ENCODE measurements around the gene PNCK. TPM values are rescaled to one million over a fixed set of nuclear protein-coding genes. Genes with fewer than 3 reads are reported as not detected.

PNCK gene
- total and polyA plus RNA-seq, 5 experiments from 2014 or later = not detected

DNA sequence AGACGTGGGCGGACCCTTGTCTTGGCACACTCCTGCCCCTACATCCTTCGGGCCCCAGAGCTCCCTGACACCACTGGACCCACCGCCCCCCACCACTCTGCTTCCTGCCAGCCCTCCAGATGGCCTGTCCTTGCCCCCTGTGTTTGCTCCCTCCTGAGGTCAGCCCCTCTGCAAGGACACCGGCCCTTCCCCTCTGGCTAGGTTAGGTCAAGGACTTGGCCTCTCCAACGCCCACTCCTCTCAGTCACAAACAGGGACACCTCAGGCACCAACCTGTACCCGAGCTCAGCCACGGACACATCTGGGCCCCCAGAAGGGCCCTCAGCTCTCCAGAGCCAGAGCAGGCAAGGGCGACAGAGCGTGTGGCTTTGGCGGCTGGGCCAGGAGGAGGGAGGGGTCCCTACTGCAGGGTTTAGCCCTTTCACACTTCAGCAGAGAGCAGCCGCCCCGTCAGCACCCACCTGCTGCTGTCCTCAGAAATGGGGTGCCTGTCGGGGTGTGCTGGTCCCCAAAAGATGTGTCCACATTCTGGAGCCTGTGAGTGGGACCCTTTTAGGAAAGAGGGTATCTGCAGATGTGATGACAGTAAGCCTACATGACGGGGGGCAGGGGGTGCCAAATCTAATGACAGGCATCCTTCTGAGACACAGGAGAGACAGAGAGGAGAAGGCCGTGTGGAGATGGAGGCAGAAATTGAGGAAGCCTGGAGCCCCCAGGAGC is 50.1 kb downstream of the PNCK start:
- Mint-ChIP-seq H3K4me3 (no peak overlapping the region), H3K27ac (no peak overlapping the region), H3K27me3 (no peaks in the 10 kb centered on the region), H3K4me1 (no peaks in the 10 kb centered on the region), H3K36me3 (no peaks in the 10 kb centered on the region), H3K9me3 (peaks cover 0 to 3% (median 0%) of the 10 kb centered on the region in 9 donors)
- ATAC-seq (no peak), DNase-seq (peak in 1 of 10 donors; percentile 47)
- POLR2A ChIA-PET = interaction anchor here (0.6 kb wide), 1 partner anchor 10 kb away, joined by 3 read pairs; no protein-coding TSS in a partner anchor

GRCh38 chrX:153622661-153623309 is 50.8 kb downstream of the PNCK start:
- POLR2A ChIA-PET = interaction anchor here (0.6 kb wide), 1 partner anchor 11 kb away, joined by 3 read pairs; no protein-coding TSS in a partner anchor
- no peak for ATAC-seq
- H3K4me3 Mint-ChIP-seq = no peak overlapping the region
- H3K27me3 Mint-ChIP-seq = no peaks in the 10 kb centered on the region
- no peaks in the 10 kb centered on the region for H3K36me3 Mint-ChIP-seq
- no peak overlapping the region for H3K27ac Mint-ChIP-seq
- peaks cover 0 to 3% (median 0%) of the 10 kb centered on the region in 9 donors for H3K9me3 Mint-ChIP-seq
- no peaks in the 10 kb centered on the region for H3K4me1 Mint-ChIP-seq
- DNase-seq = no peak

- no peak overlapping the region for H3K27ac Mint-ChIP-seq
- no peak overlapping the region for H3K4me3 Mint-ChIP-seq
- H3K27me3 Mint-ChIP-seq = no peaks in the 10 kb centered on the region
- DNase-seq = peak in 1 of 10 donors; percentile 6
- H3K4me1 Mint-ChIP-seq = no peaks in the 10 kb centered on the region
- no peak for ATAC-seq
- POLR2A ChIA-PET = no interaction called here
- H3K36me3 Mint-ChIP-seq = no peaks in the 10 kb centered on the region
- H3K9me3 Mint-ChIP-seq = peaks cover 0 to 1% (median 0%) of the 10 kb centered on the region in 9 donors
Observed at GRCh38 chrX:153621949-153622598, 51.5 kb downstream of the PNCK start.

DNA sequence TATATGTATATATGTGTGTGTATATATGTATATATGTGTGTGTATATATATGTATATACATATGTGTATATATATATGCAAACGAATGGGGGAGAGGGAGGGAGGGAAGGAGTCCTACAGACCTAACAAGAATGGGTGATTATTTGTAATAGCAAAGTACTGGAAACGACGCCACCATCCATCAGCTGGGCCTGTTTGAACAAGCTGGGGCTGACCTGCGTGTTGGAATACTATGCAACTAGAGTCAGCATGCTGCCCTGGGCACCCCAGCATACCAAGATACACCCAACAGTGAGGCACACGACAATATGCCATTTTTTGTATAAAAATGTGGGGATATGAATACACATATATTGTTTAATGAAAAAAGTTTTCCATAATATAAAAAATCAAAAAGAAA is 53.0 kb downstream of the PNCK start:
- POLR2A ChIA-PET = no interaction called here
- no peaks in the 10 kb centered on the region for H3K9me3 Mint-ChIP-seq
- ATAC-seq = no peak
- no peak overlapping the region for H3K27ac Mint-ChIP-seq
- no peaks in the 10 kb centered on the region for H3K36me3 Mint-ChIP-seq
- H3K27me3 Mint-ChIP-seq = no peaks in the 10 kb centered on the region
- no peak overlapping the region for H3K4me3 Mint-ChIP-seq
- no peaks in the 10 kb centered on the region for H3K4me1 Mint-ChIP-seq
- DNase-seq = no peak

Other genes with a start within 250 kb of the PNCK start
- gene TREX2, start 227.8 kb downstream of the PNCK start, total RNA-seq = 1 to 10 TPM; 4.6 to 5.5 TPM
- 1 to 10 TPM in 1 of 3 donors, under 1 TPM in 2; 0.30 to 1.2 (median 0.32) TPM for gene TREX2, start 227.8 kb downstream of the PNCK start, polyA plus RNA-seq
- gene HAUS7, start 203.2 kb downstream of the PNCK start, total RNA-seq = 10 to 100 TPM; 33.3 to 38.9 TPM
- gene HAUS7, start 203.2 kb downstream of the PNCK start, polyA plus RNA-seq = 10 to 100 TPM; 19.6 to 30.1 (median 25.6) TPM
- not detected for gene BGN, start 178.8 kb downstream of the PNCK start, total RNA-seq
- not detected for gene BGN, start 178.8 kb downstream of the PNCK start, polyA plus RNA-seq
- gene ATP2B3, start 156.2 kb downstream of the PNCK start, total RNA-seq = not detected
- not detected for gene ATP2B3, start 156.2 kb downstream of the PNCK start, polyA plus RNA-seq
- 10 to 100 TPM; 25.3 to 27.3 TPM for gene CCNQ, start 74.7 kb downstream of the PNCK start, total RNA-seq
- gene CCNQ, start 74.7 kb downstream of the PNCK start, polyA plus RNA-seq = 10 to 100 TPM; 28.7 to 37.6 (median 33.8) TPM
- gene DUSP9, start 26.6 kb downstream of the PNCK start, total RNA-seq = not detected
- gene DUSP9, start 26.6 kb downstream of the PNCK start, polyA plus RNA-seq = not detected
- gene SLC6A8, start 14.1 kb upstream of the PNCK start, total RNA-seq = under 1 TPM; 0.31 to 0.49 TPM
- under 1 TPM in 2 of 3 donors, not detected in 1; 0.04 to 0.16 TPM for gene SLC6A8, start 14.1 kb upstream of the PNCK start, polyA plus RNA-seq
- 100 to 1,000 TPM; 108 to 118 TPM for gene BCAP31, start 50.6 kb upstream of the PNCK start, total RNA-seq
- 100 to 1,000 TPM; 298 to 328 (median 319) TPM for gene BCAP31, start 50.6 kb upstream of the PNCK start, polyA plus RNA-seq
- 1 to 10 TPM; 5.8 to 7.3 TPM for gene ABCD1, start 51.0 kb upstream of the PNCK start, total RNA-seq
- 1 to 10 TPM; 1.1 to 2.1 (median 2.0) TPM for gene ABCD1, start 51.0 kb upstream of the PNCK start, polyA plus RNA-seq
- gene PLXNB3, start 90.4 kb upstream of the PNCK start, total RNA-seq = under 1 TPM; 0.34 to 0.41 TPM
- gene PLXNB3, start 90.4 kb upstream of the PNCK start, polyA plus RNA-seq = not detected
- not detected for gene SRPK3, start 107.2 kb upstream of the PNCK start, total RNA-seq
- gene SRPK3, start 107.2 kb upstream of the PNCK start, polyA plus RNA-seq = not detected
- gene IDH3G, start 120.6 kb upstream of the PNCK start, total RNA-seq = 10 to 100 TPM; 47.7 to 51.2 TPM
- gene IDH3G, start 120.6 kb upstream of the PNCK start, polyA plus RNA-seq = 100 to 1,000 TPM in 2 of 3 donors, 10 to 100 TPM in 1; 71.9 to 109 (median 100) TPM
- gene SSR4, start 120.9 kb upstream of the PNCK start, total RNA-seq = 100 to 1,000 TPM; 120 to 128 TPM
- gene SSR4, start 120.9 kb upstream of the PNCK start, polyA plus RNA-seq = 100 to 1,000 TPM; 389 to 522 (median 451) TPM
- gene PDZD4, start 156.7 kb upstream of the PNCK start, total RNA-seq = under 1 TPM; 0.31 to 0.66 TPM
- 1 to 10 TPM in 1 of 3 donors, under 1 TPM in 1, not detected in 1; 0.41 to 1.5 TPM for gene PDZD4, start 156.7 kb upstream of the PNCK start, polyA plus RNA-seq
- gene L1CAM, start 212.4 kb upstream of the PNCK start, total RNA-seq = under 1 TPM; 0.16 to 0.23 TPM
- gene L1CAM, start 212.4 kb upstream of the PNCK start, polyA plus RNA-seq = not detected
- not detected for gene AVPR2, start 230.9 kb upstream of the PNCK start, total RNA-seq
- not detected for gene AVPR2, start 230.9 kb upstream of the PNCK start, polyA plus RNA-seq

All from naive thymus-derived CD8-positive, alpha-beta T cell (primary cell).